IPS DF 4.7 (cell line): ENCODE results near the gene DAAM1.

Experiments used
- DNase-seq: peaks from one replicate; pipeline ENCODE4 v3.0.0-alpha.2; 2013; ENCODE audit warnings: low spot score; ENCODE audit errors: extremely low read depth

DAAM1 gene

DNA sequence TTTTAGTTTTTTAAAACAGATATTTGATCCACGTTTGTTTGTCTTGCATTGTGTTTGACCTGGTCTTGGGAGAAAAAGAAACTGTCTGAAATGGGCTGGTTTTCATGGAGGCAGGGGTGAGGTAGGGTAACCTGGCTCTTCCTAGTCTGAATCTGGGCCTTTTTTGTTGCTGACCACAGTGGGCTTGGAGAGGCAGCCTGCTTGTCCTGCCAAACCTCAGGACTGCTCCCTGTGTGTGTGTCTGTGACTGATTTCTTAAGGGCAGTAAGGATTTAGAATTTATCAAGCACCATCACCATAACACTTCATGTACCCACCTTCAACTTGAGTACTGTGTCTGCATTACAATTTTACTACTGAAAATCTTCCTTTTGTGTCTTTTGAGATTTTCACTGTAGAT, 28.5 kb downstream of the DAAM1 start:
- DNase-seq = no peak

DNA sequence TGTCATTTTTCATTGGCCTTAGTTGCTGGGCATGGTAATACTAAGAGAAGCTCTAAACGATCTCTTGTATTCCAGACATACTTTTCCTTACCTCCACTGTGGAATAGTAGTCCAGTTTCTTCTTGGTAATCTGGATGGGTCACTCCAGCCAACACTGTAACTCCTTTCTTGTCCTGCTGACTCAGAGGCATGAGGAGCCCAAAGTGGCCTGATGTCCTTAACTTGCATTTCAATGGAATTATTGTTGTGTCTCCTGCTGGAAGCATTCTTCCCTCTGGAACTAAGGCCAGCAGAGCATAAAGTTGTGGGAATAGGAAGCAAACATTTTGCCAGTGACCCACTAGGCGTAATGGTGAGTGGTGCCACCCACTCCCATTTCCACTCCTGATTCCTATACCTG, 33.1 kb downstream of the DAAM1 start:
- no peak for DNase-seq

DNA sequence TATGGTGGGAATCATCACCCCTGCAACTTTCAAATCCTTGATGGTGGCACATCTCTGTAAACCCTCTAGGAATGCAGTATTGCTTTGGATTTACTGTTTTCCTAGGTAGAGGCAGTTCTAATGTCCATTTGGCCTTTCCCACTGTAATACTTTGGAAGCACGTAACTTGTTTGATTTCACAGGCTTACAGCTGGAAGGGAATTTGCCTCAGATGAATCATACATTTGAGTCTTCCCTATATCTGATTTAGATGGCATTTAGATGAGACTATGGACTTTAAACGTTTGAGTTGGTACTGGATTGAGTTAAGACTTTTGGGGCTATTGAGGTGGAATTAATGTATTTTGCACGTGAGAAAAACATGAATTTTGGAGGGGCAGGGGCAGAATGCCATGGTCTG, 35.9 kb downstream of the DAAM1 start:
- DNase-seq = no peak

DNA sequence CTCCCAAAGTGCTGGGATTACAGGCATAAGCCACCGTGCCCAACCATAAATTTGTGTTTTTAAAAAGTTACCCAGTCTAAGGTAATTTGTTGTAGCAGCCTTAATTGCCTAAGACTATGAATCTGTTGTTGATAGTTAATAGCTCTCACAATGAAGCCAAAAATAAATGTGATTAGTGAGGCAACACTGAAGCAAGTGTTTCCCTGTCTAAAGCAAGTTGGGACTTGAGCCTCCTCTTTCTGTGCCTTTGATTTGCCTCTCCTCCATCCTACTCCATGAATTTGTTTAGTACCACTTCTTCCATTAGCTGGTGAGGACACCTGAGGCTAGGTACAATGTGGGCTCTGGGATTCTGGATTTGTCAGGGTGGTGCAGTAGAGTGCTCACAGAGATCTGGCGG, 36.8 kb downstream of the DAAM1 start:
- DNase-seq = no peak

DNA sequence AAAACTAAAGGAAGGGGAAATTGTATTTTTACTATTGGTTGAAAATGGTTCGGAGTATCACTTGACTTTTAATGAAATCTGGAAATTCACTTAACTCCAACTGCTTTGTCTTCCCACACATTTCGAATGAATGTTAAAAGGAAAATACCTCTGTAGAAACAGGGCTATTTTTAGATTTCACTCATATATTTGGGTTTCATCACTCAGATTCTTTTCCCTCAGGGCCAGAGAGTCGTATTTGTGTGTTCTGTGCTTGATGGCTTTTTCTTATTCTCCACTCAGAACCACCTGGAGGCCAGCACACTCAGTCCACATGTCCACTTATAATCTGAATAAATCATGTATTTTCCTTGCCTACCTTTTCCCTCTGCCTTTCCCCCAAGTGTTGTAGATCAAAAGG, 40.0 kb downstream of the DAAM1 start:
- DNase-seq = no peak

DNA sequence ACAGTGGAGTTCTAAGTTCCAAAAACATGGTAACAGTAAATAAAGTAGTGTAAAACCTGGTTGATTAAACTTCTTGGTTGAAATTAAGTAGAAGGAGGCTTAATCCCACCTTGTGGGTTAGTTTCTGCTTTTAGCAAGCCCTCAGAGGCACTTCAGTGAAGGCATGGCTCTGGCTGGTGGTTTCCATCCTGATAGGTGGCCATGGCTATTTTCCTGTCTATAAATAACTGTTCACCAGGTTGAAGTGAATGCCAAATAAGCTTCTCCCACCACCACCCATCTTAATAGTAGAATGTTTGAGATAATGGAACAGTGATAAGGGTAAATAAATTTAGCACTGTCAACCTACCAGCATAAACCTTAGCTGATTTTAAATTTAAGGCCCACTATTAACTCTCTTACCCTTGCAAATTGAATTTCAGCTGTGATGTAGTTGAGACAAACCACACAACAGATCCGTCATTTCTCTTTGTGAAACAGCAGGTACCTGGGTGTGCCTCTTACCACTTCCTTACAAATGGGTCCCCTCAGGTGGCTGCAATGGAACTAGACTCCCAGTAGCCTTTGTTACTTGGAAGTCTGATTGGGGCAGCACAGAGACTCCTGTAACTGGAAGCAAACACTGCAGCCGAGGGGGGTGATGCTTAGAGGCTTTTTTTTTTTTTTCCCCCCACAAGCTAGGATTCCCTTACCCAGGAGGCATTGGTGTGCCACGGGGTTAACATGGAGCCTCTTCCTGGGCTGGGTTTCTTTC, 41.4 kb downstream of the DAAM1 start:
- no peak for DNase-seq

DNA sequence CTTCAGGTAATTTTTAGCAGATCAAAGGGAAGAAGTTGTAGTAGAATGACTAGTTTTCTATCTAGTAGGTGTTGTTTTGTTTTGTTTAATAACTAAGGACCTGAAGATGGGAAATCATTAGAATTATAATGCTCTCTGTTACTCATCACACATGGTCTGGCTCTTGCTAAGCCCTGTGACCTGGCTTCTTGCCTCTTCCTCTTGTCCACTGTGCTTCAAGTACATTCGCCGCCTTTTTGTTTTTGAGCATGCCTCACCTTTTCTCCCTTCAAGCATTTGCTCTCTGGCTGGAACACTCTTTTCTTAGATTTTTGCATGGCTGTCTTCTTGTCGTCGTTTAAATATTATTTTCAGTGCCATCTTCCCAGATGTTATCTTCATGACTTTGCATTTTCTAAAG, 47.7 kb downstream of the DAAM1 start:
- no peak for DNase-seq

DNA sequence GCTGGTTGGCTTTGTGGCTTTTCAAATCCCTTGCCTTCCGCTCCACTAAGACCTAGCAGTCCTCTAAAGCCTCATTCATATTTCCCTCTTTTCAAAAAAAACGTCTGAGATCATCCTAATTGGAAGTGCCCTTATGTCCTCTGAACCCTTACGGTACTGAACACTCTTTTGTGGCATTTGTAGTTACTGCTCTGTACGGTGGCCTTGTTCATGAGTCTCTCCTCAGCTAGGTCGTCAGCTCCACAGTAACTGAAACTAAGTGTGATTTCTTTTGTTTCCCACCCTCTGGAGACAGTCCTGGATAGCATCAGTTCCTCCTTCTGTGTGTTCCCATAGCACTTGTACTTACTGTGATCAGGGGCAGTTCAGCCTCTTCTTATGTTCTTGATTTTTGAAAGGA, 49.7 kb downstream of the DAAM1 start:
- no peak for DNase-seq

DNA sequence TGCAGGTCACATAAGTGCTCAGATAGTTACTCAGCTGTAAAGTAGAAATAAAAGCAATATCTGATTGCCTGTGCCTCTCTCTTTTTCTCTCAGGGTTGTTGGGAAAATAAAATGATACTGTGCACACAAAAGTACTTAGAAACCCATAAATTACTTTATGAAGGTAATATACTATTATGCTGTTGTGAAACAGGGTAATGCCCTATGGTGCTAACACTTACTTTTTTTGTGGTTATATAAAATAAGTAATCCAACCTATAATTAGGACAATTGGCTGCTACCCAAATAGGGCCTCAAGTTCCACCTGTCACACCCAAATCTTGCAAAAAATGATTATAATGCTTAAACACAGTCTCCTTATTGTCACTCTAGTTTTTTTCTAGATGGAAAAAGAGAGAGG, 50.6 kb downstream of the DAAM1 start:
- no peak for DNase-seq

DNA sequence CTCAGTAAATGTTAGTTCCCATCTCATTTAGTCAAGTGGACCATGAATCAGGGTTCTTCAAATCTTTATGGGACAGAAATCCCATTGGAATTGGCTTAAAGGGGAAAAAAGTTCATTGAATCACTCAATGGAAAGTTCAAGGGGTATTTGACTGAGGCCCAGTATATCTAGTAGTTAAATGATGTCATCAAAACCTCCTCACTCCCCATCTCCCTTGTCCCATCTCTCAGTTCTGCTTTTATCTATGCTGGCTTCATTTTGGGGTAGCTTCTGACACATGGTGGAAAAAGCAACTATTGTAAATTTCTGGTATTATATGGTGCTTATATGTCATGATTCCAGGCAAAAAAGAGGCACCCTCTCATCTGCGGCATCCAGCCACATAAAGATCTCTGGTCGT, 51.9 kb downstream of the DAAM1 start:
- no peak for DNase-seq

DNA sequence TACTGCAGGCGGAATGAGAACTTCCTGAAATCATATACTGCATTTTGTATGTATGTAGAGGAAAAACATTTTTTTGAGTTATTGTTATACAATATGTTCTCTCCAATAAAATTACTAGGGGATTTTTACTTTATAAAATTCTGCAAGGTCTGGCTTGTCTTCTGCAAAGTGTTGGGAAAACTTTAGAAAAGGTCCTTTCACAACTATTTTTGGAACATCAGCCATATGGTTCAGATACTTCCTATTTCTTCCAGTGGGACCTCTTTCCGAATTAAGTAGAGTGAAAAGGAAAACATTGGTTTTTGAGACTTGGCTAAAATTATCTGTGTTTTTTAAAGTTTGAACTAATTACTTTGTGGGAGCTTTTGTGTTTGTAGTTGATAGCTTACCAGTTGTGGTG, 52.7 kb downstream of the DAAM1 start:
- no peak for DNase-seq

DNA sequence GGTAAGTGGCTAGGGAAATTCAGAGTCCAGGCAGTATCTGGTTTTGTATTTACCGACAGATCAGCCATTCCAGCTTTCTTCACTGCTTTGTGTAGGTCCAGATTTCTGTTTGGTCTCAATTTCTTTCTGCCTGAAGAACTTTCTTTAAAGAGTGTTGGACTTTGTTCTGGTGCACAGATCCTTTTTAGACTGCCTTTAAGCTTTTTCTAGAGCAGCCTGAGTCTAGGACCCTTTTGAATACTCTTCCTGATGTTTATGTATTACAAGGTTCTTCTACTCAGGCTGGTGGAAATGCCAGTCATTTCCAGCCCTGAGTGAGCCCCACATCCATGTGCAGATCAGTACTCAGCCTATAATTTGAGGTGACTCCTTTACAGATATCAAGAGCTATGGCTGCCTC, 54.7 kb downstream of the DAAM1 start:
- DNase-seq = no peak

DNA sequence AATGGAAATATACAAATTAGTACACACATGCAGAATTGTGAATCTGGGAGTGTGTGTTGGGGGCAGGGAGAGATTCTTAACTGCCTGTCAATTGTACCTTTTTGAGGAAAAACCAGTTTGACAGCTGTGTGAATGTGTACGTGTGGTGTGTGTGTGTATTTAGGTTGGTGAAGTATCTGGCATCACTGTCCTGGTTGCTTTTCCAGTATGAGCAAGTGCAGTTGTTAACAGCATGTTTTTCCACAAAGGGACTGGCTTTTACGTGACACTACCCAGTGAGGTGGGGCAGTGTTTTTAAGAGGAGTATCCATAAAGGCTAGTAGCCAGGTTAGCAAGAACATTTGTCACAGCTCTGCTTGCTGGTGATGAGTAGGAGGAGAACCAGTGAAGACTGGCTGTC, 56.1 kb downstream of the DAAM1 start:
- no peak for DNase-seq

DNA sequence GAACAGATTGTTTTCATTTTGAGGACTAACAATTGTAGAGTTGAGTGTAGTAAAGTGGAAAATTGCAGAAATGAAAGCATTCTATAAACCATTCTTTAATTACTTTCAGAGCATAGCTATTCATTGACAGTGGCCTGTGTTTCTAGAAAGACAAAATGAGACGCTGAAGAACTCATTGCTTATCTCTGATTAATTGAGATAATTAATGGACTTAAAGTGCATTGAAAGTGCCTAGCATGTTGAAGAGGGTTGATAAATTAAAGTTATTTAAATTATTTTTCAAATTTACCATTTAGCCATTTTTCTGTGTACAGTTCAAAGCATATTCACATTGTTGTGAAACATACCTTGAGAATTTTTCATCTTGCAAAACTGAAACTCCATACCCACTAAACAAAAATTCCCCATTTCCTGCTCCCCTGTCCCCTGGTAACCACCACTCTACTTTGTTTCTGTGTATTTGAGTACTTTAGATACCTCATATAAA, 57.4 kb downstream of the DAAM1 start:
- no peak for DNase-seq

DNA sequence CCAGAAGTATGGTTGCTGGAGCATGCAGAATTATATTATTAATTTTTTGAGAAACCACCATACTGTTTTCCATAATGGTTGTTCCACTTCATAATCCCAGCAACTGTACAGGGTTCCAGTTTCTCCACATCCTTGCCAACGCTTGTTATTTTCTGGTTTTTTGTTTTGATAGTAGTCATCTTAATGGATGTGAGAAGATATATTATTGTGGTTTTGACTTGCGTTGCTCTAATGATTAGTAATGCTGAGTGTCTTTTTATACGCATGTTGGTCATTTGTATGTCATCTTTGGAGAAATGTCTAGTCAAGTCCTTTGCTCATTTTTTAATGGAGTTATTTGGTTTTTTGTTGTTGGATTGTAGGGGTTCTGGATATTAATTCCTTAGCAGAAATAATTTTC, 58.1 kb downstream of the DAAM1 start:
- DNase-seq = no peak

DNA sequence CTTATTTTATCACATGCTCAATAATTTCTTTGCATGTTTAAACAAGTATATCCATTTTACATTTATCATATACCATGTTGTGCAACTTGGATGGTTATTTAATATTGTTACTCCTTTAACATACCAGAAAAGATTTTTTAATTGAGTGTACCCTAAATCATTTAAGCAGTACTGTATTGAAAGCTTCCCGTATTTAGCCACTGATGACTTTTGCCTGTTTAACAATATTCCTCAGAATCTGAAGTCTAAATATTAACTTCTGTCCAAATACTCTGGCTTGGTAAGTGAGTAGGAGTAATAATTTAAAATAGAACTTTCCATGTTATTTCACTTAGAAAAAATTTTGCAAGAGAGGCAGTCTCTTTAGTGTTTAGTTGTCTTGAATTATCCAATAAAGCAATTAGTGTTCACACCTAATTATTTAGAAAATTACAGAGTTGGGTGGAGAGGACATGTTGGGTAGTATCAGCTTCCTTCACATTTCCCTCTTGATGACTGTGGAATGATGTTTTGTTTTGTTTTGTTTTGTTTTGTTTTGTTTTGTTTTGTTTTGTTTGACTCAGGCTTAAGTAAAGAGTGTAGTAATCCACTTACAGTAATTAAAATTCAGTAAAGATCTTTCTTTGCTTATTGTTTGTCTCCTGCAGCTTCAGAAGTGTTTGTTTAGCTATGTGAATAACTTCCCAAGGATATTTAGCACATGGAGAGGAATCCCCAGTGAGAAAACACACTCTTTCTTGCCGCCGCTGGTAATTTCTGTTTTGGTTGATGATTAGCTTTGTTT, 59.5 kb downstream of the DAAM1 start:
- no peak for DNase-seq

DNA sequence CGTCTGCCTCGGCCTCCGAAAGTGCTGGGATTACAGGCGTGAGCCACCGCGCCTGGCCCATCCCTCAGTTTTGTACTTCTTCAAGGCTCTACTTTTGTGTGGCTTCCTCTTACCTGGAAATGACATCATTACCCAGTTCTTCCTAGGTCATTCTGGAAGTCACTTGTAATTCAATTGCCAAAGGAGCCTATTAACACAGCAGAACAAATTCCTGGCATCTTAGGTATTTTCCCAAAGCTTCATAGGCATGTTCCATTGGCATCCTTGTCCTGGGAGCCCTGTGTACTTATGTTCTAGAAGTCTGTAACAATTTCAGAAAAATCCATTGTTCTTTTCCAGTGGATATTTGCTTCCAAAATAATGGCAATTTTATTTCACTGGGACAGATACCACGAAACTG, 60.6 kb downstream of the DAAM1 start:
- no peak for DNase-seq

DNA sequence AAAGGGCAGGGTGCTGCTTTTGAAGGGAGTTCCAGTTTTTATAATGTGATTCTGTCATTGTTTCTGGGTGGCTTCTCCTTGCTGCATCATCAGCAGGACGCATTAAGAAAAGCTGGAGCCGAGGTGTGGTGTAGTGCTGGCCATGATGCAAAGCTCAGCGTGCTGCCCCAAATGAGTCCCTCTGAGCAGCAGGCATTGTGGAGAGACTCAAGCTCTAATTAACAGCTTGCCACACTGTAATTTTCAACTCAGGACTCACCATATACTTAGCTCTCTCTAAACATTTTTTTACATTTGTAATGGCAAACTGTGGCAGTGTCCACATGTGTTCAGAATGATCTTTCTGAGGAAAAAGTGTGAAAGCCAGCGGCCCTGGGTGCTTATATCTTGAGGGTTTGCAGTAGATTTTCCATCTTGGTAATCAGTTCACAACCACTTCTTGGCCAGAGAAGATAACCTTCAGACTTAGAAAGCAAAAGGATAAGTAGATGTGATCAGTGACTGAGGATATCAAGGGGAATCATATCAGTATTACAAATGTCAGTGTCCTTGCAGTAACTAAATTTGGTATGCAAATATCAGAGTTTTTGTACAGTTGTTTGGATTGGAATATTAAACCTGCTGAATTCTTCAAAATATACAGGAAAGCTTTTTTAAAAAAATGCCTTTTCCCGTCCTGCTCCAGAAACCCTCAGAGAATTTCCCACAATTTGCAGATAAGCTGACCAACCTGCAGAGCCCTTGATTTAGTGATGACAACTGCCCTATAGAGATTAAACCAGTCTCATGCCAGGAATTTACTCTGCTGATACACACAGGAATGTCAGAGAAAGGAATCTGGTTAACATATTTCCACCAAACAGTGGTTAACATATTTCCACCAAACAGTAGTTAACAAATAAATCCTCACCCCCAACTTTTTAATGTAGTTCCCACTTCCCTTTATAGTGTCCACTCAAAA, 63.6 kb downstream of the DAAM1 start:
- DNase-seq = no peak

DNA sequence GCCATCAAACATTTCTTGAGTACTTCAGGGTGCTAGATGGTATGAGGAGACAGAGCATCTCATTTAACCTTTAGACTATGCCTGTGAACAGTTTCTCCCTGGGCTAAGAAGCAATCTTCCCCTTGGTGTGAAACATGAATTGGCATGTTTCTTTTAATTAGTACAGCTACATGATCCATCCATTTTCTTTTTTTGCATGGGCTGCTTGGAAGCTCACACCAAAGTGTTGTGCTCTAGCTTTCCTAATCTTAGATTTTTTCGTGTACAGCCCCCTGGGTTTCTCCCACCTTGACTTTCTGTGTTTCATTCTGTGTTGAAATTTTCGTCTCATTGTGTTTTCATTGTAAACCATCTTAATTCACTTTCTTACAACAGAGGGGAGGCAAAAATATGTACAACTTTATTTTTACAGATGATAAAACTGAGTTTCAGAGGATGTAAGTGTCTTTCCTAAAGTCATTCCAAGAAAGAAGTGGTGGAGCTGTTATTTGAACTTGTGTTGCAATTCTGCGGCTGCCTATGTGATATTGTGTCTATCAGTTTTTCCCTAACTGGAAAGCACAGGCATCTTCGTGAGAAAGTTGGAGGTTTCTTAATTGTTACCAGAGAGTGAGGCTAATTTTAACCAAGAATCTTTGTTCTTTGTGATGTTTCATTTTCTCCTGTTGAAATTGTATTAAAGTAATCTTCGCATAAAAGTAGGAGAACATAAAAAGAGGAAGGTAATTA, 64.5 kb downstream of the DAAM1 start:
- no peak for DNase-seq

DNA sequence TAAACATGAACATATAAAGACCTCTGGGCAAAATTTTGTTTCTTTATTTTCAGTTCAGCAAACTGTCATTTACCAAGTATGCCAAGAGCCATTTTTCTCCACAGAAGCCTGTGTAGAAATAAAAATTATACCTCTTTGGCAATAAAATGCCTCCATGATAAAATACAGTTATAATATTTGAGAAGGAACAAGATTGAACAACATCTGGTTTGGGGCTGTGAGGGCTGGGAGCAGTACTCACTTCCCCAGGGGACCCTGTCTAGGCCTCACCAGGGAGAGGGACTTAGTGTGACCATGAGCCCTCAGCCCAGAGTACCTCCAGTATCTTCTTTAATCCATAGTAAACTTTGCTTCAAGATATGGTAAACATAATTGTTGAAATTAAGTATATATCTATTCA, 65.1 kb downstream of the DAAM1 start:
- DNase-seq = no peak
